Measurements from ENCODE around the gene CDCP2.

DNA sequence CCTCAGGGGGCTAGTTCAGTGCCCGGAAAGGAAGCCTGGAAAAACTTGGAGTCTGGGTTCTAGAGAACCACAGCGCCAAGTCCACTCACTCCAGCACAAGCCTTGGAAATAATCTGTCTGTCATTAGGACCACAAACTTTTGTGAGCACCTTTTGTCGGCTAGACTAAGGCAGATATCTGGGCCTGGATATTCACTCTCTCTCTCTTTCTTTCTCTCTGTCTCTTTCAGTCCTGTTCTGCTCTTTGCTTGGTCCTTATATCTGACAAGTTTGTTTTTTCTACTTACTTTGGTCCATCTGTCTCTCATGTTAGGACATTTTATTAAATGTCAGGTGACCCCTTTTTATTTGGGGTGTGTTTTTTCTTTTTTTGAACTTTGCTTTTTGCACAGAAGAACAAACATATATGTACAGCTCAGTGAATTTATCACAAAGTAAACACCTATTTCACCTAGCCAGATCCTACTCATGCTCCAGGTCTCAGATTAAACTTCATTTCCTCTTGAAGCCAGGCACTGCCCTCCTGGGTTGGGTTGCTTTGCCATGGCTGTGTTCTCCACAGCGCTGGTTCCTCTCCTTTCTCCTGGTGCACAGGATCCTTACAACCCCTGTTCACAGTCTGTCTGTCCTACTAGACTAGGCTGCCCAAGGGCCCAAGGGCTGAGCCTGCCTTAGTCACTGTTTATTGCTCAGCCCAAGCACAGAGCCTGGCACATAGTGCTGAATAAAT lies 58.6 kb downstream of the CDCP2 start:
- TF ChIP-seq CTCF (IDR thresholded peaks at IDR 0.05; ENCODE audit: low read length) = no peak
- TF ChIP-seq EZH2 (IDR thresholded peaks at IDR 0.05; ENCODE audit: borderline replicate concordance, low read length) = no peak
